Measurements from ENCODE around the gene RNF111. TPM values are rescaled to one million over a fixed set of nuclear protein-coding genes. Genes with fewer than 3 reads are reported as not detected.
A peak's percentile ranks its signal among the peaks of the same experiment; 100 is the strongest.

Gene RNF111
- total and polyA plus RNA-seq, 2 of the 13 experiments (the other 11 are each of a cell fraction or from before 2014, with no cell fraction given) = 12.1 to 23.1 TPM

- H3K27me3 ChIP-seq (ENCODE audit: control insufficient read depth in 1 of 2, insufficient read depth in 2 of 2, low read length in 2 of 2) = no peaks in the 10 kb centered on the region
- H2AFZ ChIP-seq (ENCODE audit: low read length) = no peak overlapping the region
- ChIA-PET POLR2A (no interaction called here), CTCF (ENCODE audit: low intra/inter-chr PET ratio, low total read pairs) (no interaction called here)
- no peak overlapping the region for H3K27ac ChIP-seq (ENCODE audit: extremely low read length, insufficient read depth, low read length)
- no peak for TF ChIP-seq ZBTB43 (CRISPR knock-in tag; conservative IDR thresholded peaks at IDR 0.05)
- no peak for TF ChIP-seq ERF (CRISPR knock-in tag; IDR thresholded peaks at IDR 0.05)
- TF ChIP-seq POLR2A (IDR thresholded peaks at IDR 0.05; ENCODE audit: insufficient read depth in 1 of 2, low read depth in 2 of 2, low read length in 2 of 2) = no peak
- no peak for TF ChIP-seq ZNF432 (CRISPR knock-in tag; IDR thresholded peaks at IDR 0.05; ENCODE audit: borderline replicate concordance)
- TF ChIP-seq HNRNPLL (IDR thresholded peaks at IDR 0.05; ENCODE audit: low read depth, low read length, poor library complexity, severe bottlenecking) = no peak
- no peak for TF ChIP-seq TMF1 (CRISPR knock-in tag; IDR thresholded peaks at IDR 0.05; ENCODE audit: low read depth)
- no peak for TF ChIP-seq FOXK1 (CRISPR knock-in tag; IDR thresholded peaks at IDR 0.05; ENCODE audit: borderline replicate concordance, low read depth)
- TF ChIP-seq ZNF569 (CRISPR knock-in tag; IDR thresholded peaks at IDR 0.05; ENCODE audit: borderline replicate concordance) = no peak
- no peak for TF ChIP-seq FOXA3 (CRISPR knock-in tag; IDR thresholded peaks at IDR 0.05)
- no peak for TF ChIP-seq YEATS4 (CRISPR knock-in tag; IDR thresholded peaks at IDR 0.05; ENCODE audit: borderline replicate concordance)
- TF ChIP-seq ZBTB7A (CRISPR knock-in tag; IDR thresholded peaks at IDR 0.05) = no peak
- TF ChIP-seq ZNF207 (IDR thresholded peaks at IDR 0.05; ENCODE audit: borderline replicate concordance) = no peak
- no peak for TF ChIP-seq ZNF430 (CRISPR knock-in tag; IDR thresholded peaks at IDR 0.05)
- no peak for TF ChIP-seq ZFP90 (CRISPR knock-in tag; IDR thresholded peaks at IDR 0.05; ENCODE audit: borderline replicate concordance)
- peak; percentile 2 for DNase-seq (ENCODE audit: low spot score)
- in situ Hi-C loops (cut with HindIII; ENCODE audit: extremely low pct_ligation_motif_present, low pct_unique_long_range_greater_than_20kb) (no loop called here), intact Hi-C loops (cut with micrococcal nuclease; ENCODE audit: unreplicated experiment) (no loop called here)
- no peak overlapping the region for H3K4me3 ChIP-seq (replicated peaks in 1 of 3; ENCODE audit: insufficient read depth in 1 of 3, low read depth in 2 of 3, low read length in 3 of 3)
- no peaks in the 10 kb centered on the region for H3K4me1 ChIP-seq (ENCODE audit: insufficient read depth, low read length)
- H3K9ac ChIP-seq (ENCODE audit: insufficient read depth, low read depth, low read length) = no peak overlapping the region
- peak; percentile 61; the same call in 2 of the 3 replicates for ATAC-seq
- no peaks in the 10 kb centered on the region for H4K20me1 ChIP-seq (ENCODE audit: insufficient read depth, low read length)
- no peak for FAIRE-seq
- H3K36me3 ChIP-seq (replicated peaks in 1 of 2; ENCODE audit: control insufficient read depth in 1 of 2, insufficient read depth in 2 of 2, low read length in 2 of 2) = peaks cover 0 to 3% of the 10 kb centered on the region in 2 experiments; a peak in 1 of 5 replicates
- H3K9me3 ChIP-seq (ENCODE audit: low read length) = no peaks in the 10 kb centered on the region
- H3K79me2 ChIP-seq (ENCODE audit: insufficient read depth, low read length) = peaks cover 8% of the 10 kb centered on the region
- no peak overlapping the region for H3K4me2 ChIP-seq (ENCODE audit: low read depth, low read length)
- no TSS peak for BruUV-seq (replicated peaks)
Measured at GRCh38 chr15:59020322-59020721, 32.9 kb downstream of the RNF111 start.
